Measurements from ENCODE around the gene PEX16. TPM values are rescaled to one million over a fixed set of nuclear protein-coding genes. Genes with fewer than 3 reads are reported as not detected.
A peak's percentile ranks its signal among the peaks of the same experiment; 100 is the strongest.

The PEX16 gene
- total RNA-seq, 1 donor from 2014 or later = 28.0 TPM

DNA sequence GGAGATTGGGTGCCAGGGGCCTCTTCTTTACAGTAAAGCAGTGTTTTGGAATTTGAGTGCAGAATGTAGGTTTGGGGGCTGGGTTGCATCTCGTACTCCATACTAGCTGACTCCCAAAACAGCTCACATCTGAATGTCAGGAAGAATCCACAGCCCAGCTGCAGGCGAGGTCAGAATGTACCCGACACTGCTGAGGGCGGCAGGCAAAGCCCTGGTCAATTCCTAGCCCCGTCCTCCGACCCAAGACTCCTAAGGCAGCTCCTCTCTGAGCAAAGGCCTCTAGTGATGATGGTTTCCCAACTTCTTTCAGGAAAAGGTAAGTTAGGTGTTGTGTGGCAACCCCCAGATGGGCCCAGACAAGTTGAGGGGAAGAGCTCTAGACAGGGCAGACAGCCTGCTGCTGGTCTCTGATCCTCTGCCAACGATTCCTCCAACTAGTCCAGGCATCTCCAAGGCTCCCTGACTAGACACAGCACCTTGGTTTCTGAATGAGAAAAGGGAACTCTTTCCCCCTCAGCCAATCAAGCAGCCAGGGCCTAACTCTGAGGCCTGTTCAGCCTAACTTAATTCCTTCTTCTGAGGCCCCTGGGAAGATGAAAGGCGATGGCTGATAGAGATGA lies 13.4 kb upstream of the PEX16 start:
- Mint-ChIP-seq H3K27me3 (no peaks in the 10 kb centered on the region), H3K4me1 (ENCODE audit: low read depth) (peaks cover 21% of the 10 kb centered on the region), H3K36me3 (ENCODE audit: insufficient read depth) (peaks cover 12% of the 10 kb centered on the region), H3K4me3 (ENCODE audit: low read depth) (no peak overlapping the region), H3K27ac (peak overlapping the region; percentile 49), H3K9me3 (ENCODE audit: low read depth) (no peaks in the 10 kb centered on the region)
- DNase-seq (ENCODE audit: low spot score, unreplicated experiment) = no peak
- TF ChIP-seq, protein P1, sequence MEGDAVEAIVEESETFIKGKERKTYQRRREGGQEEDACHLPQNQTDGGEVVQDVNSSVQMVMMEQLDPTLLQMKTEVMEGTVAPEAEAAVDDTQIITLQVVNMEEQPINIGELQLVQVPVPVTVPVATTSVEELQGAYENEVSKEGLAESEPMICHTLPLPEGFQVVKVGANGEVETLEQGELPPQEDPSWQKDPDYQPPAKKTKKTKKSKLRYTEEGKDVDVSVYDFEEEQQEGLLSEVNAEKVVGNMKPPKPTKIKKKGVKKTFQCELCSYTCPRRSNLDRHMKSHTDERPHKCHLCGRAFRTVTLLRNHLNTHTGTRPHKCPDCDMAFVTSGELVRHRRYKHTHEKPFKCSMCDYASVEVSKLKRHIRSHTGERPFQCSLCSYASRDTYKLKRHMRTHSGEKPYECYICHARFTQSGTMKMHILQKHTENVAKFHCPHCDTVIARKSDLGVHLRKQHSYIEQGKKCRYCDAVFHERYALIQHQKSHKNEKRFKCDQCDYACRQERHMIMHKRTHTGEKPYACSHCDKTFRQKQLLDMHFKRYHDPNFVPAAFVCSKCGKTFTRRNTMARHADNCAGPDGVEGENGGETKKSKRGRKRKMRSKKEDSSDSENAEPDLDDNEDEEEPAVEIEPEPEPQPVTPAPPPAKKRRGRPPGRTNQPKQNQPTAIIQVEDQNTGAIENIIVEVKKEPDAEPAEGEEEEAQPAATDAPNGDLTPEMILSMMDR (IDR thresholded peaks at IDR 0.05; ENCODE audit: unreplicated experiment) = no peak

DNA sequence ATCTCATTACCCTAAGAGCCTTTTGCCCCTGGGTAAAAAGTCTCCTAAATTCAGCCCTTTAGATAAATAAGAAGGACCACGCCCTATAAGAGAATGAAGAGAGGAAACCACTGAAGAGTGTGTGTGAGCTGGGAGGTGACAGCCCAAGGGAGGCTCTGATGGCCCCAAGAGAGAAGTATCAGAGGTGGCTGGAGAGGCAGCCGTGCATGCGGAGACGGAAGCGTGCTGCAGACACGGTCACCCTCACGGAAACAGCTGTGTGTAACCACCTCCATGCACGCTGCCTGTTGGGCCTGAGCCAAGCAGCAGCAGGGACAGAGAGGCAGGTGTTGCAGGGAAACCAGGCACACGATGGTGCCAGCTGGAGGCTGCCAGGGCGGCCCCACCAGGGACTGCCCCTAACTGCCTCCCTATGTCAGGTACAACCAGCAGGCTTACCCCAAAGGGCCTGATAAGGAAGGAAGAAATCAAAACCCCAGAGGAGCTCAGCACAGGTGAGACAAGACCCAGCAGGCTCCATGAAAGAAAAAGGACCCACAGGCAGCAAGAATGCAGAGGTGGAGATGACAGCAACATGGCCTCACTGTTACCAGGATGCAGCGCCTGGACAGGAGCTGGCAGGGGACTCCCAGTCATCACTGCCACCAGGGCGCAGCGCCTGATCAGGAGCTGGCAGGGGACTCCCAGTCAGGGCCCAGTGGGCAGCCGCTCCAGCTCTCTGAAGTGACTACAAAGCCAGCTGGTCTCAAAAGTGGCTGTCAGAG lies 12.5 kb upstream of the PEX16 start:
- H3K4me1 Mint-ChIP-seq (ENCODE audit: low read depth) = peaks cover 20% of the 10 kb centered on the region
- H3K9me3 Mint-ChIP-seq (ENCODE audit: low read depth) = no peaks in the 10 kb centered on the region
- TF ChIP-seq, protein P1 (IDR thresholded peaks at IDR 0.05; ENCODE audit: unreplicated experiment) = no peak
- H3K36me3 Mint-ChIP-seq (ENCODE audit: insufficient read depth) = peaks cover 12% of the 10 kb centered on the region
- DNase-seq (ENCODE audit: low spot score, unreplicated experiment) = no peak
- H3K27me3 Mint-ChIP-seq = no peaks in the 10 kb centered on the region
- H3K4me3 Mint-ChIP-seq (ENCODE audit: low read depth) = no peak overlapping the region
- peak overlapping the region; percentile 69 for H3K27ac Mint-ChIP-seq

DNA sequence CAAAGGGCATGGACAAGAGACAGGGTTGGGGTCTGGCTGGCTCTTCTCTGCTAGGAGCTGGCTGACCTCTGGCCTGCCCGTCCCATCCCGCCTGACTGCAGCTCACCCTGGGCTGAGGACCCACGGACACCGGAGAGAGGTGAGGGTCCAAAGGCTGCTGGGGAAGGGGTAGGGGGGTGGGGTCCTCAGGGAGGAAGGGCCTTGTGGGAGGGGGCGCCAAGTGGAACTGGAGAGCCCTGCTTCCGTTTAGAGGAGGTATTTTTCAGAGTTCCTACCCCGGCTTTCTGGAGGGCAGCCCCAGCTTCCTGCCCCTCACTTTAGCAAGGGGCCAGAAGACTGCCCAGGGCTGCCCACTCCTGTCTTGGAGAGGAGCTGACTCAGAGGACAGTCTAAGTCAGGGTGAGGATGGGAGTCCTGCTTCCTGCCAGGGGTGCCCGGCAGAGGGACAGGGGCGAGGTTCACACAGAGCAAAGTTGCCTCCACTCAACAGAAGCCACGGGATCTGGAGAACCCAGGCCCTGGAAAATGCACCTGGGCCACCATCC lies 11.9 kb upstream of the PEX16 start:
- H3K27me3 Mint-ChIP-seq = no peaks in the 10 kb centered on the region
- peaks cover 12% of the 10 kb centered on the region for H3K36me3 Mint-ChIP-seq (ENCODE audit: insufficient read depth)
- no peaks in the 10 kb centered on the region for H3K9me3 Mint-ChIP-seq (ENCODE audit: low read depth)
- H3K4me1 Mint-ChIP-seq (ENCODE audit: low read depth) = peaks cover 13% of the 10 kb centered on the region
- H3K4me3 Mint-ChIP-seq (ENCODE audit: low read depth) = no peak overlapping the region
- no peak overlapping the region for H3K27ac Mint-ChIP-seq
- TF ChIP-seq, protein P1 (IDR thresholded peaks at IDR 0.05; ENCODE audit: unreplicated experiment) = no peak
- no peak for DNase-seq (ENCODE audit: low spot score, unreplicated experiment)

GRCh38 chr11:45928535-45929215 lies 11.0 kb upstream of the PEX16 start:
- Mint-ChIP-seq H3K9me3 (ENCODE audit: low read depth) (no peaks in the 10 kb centered on the region), H3K27me3 (peaks cover 5% of the 10 kb centered on the region), H3K4me3 (ENCODE audit: low read depth) (no peak overlapping the region), H3K4me1 (ENCODE audit: low read depth) (peaks cover 7% of the 10 kb centered on the region), H3K36me3 (ENCODE audit: insufficient read depth) (peaks cover 12% of the 10 kb centered on the region), H3K27ac (peak overlapping the region; percentile 80)
- no peak for DNase-seq (ENCODE audit: low spot score, unreplicated experiment)
- TF ChIP-seq, protein P1 (IDR thresholded peaks at IDR 0.05; ENCODE audit: unreplicated experiment) = no peak

Data from progenitor cell of endocrine pancreas (in vitro differentiated cells).